NCI-H146 (cell line): ENCODE results near the gene ZFP90.
"Not testable (repeated sequence)": the region's sequence is repeated elsewhere in the genome, so short reads cannot be mapped to it uniquely, and the experiment has no call there.

Experiments
- DNase-seq: peaks from one replicate; lab custom pipeline; 2025; lab: John Stamatoyannopoulos, UW

The ZFP90 gene

GRCh38 chr16:68538880-68539701, at the start of gene ZFP90:
ZFP90 (plus strand) TSS chr16:68539291; CDS start chr16:68539793, 502 bp downstream.
- DNase-seq: peak; percentile 88

- DNase-seq: no peak
These were observed 48.7 kb upstream of the ZFP90 start for GRCh38 chr16:68490358-68490757.

GRCh38 chr16:68490829-68491575, 48.1 kb upstream of the ZFP90 start:
- peak; percentile 86 for DNase-seq

GRCh38 chr16:68491576-68491950, 47.5 kb upstream of the ZFP90 start:
- DNase-seq: no peak

- no peak for DNase-seq
These were observed 46.9 kb upstream of the ZFP90 start for GRCh38 chr16:68492151-68492542.

- no peak for DNase-seq
These were observed 46.3 kb upstream of the ZFP90 start for GRCh38 chr16:68492543-68493411.

GRCh38 chr16:68493412-68494070, 45.5 kb upstream of the ZFP90 start:
- no peak for DNase-seq

GRCh38 chr16:68494261-68494660, 44.8 kb upstream of the ZFP90 start:
- not testable (repeated sequence) for DNase-seq

GRCh38 chr16:68496689-68497088, 42.4 kb upstream of the ZFP90 start:
- no peak for DNase-seq

GRCh38 chr16:68499006-68499405, 40.1 kb upstream of the ZFP90 start:
- peak; percentile 10 for DNase-seq

- DNase-seq: no peak
These were observed 35.8 kb upstream of the ZFP90 start for GRCh38 chr16:68503334-68503733.

GRCh38 chr16:68504066-68504465, 35.0 kb upstream of the ZFP90 start:
- no peak for DNase-seq

GRCh38 chr16:68506331-68507053, 32.6 kb upstream of the ZFP90 start:
- no peak for DNase-seq

GRCh38 chr16:68508013-68508412, 31.1 kb upstream of the ZFP90 start:
- DNase-seq: no peak

- DNase-seq: no peak
These were observed 30.4 kb upstream of the ZFP90 start for GRCh38 chr16:68508641-68509240.

GRCh38 chr16:68509381-68509780, 29.7 kb upstream of the ZFP90 start:
- no peak for DNase-seq

- DNase-seq: no peak
These were observed 28.3 kb upstream of the ZFP90 start for GRCh38 chr16:68510775-68511174.

GRCh38 chr16:68512183-68512582, 26.9 kb upstream of the ZFP90 start:
- DNase-seq: no peak

GRCh38 chr16:68512742-68513141, 26.3 kb upstream of the ZFP90 start:
- DNase-seq: no peak

GRCh38 chr16:68514511-68514910, 24.6 kb upstream of the ZFP90 start:
- DNase-seq: no peak
